Measurements from ENCODE around the gene RAB6B. TPM values are rescaled to one million over a fixed set of nuclear protein-coding genes. Genes with fewer than 3 reads are reported as not detected.

RAB6B gene
- total RNA-seq, 3 donors from 2014 or later = 1.8 to 3.9 (median 3.4) TPM

DNA sequence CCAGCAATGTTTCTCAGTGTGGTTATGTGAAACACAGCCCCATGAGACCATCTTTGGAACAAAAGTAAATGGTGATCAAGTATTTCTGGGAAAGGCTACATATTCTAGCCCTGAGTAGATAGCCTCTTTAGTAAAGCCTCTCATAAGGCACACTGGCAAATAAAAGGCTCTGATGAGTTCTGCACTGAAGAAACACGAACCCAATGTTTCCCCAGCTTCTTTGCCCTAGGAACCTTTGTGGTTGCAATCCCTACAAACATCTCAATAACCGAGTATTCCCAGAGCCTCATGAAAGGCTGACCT lies 41.8 kb downstream of the RAB6B start:
- Histone ChIP-seq H3K27me3 (no peaks in the 10 kb centered on the region), H3K36me3 (no peaks in the 10 kb centered on the region), H3K4me1 (no peaks in the 10 kb centered on the region), H3K27ac (no peak overlapping the region), H3K4me3 (no peak overlapping the region), H3K9me3 (no peaks in the 10 kb centered on the region)
- no peak for DNase-seq (ENCODE audit: low spot score in 2 of 2)
- intact Hi-C loops (cut with DNase I; ENCODE audit: low total_unique reads) = no loop called here
- no peak for TF ChIP-seq POLR2A (IDR thresholded peaks at IDR 0.05)
- no peak for TF ChIP-seq POLR2AphosphoS5 (IDR thresholded peaks at IDR 0.05)
- TF ChIP-seq, protein P1, sequence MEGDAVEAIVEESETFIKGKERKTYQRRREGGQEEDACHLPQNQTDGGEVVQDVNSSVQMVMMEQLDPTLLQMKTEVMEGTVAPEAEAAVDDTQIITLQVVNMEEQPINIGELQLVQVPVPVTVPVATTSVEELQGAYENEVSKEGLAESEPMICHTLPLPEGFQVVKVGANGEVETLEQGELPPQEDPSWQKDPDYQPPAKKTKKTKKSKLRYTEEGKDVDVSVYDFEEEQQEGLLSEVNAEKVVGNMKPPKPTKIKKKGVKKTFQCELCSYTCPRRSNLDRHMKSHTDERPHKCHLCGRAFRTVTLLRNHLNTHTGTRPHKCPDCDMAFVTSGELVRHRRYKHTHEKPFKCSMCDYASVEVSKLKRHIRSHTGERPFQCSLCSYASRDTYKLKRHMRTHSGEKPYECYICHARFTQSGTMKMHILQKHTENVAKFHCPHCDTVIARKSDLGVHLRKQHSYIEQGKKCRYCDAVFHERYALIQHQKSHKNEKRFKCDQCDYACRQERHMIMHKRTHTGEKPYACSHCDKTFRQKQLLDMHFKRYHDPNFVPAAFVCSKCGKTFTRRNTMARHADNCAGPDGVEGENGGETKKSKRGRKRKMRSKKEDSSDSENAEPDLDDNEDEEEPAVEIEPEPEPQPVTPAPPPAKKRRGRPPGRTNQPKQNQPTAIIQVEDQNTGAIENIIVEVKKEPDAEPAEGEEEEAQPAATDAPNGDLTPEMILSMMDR (IDR thresholded peaks at IDR 0.05) = no peak

DNA sequence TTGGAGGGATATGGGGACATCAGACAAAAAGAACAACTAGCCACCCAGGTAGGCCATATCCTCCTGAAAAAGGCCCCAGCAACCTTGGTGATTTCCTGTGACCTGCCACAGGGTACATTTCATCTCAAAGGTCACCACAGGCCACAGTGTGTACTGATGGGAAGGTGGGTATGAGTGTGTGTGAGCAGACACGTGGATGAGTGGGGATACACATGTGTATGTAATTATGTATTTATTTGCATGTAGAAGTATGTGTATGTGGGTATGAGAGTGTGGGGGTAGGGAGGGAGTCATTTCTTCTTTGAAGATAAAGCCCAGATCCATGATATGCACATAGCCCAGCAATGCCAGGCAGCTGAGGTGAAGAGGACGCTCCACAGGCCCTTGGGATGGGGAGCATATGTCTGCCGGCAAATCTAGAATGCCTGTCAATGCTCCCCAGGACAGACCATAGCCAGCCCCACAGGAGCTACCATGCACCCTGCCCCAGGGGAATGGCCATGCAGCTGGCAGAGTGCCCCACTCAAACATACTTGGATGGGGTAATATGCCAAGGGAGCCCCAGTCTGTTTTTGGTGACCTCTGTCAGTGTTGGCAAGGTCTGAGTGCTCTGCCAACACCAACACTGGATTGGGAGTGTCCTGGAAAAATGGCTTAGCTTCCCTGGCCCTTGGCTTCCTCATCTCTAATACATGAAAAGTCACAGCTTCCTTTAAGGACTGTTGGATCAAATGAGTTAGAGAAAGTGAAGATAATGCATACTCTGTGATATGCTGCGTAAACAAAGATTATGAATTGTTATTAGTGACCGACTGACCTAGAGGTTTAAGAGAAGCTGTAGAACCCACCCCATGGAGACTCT lies 42.4 kb downstream of the RAB6B start:
- DNase-seq (ENCODE audit: low spot score in 2 of 2) = no peak
- Histone ChIP-seq H3K36me3 (no peaks in the 10 kb centered on the region), H3K27ac (no peak overlapping the region), H3K4me3 (no peak overlapping the region), H3K27me3 (no peaks in the 10 kb centered on the region), H3K4me1 (no peaks in the 10 kb centered on the region), H3K9me3 (no peaks in the 10 kb centered on the region)
- intact Hi-C loops (cut with DNase I; ENCODE audit: low total_unique reads) = no loop called here
- no peak for TF ChIP-seq POLR2AphosphoS5 (IDR thresholded peaks at IDR 0.05)
- no peak for TF ChIP-seq POLR2A (IDR thresholded peaks at IDR 0.05)
- TF ChIP-seq, protein P1 (IDR thresholded peaks at IDR 0.05) = no peak

DNA sequence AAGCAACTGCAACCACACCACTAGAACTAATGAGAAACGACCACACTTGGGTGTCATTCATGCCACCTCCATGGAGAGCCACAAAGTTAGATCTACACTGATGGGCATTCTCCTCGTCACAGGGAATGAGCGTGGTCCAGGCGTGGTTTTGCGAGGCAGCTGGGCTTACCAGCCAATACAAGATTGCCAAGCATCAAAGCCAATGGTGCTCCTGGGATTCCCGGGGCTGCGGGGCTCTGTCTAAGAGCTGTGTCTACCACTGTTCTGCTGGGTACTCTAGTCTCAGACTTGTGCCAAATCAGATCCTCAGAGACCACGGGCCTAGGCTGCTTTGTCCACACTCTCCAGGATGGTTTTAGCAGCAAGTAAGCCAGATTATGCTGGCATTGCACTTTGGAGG lies 43.8 kb downstream of the RAB6B start:
- Histone ChIP-seq H3K4me1 (no peaks in the 10 kb centered on the region), H3K4me3 (no peak overlapping the region), H3K36me3 (no peaks in the 10 kb centered on the region), H3K9me3 (no peaks in the 10 kb centered on the region), H3K27ac (no peak overlapping the region), H3K27me3 (no peaks in the 10 kb centered on the region)
- intact Hi-C loops (cut with DNase I; ENCODE audit: low total_unique reads) = no loop called here
- TF ChIP-seq POLR2A (IDR thresholded peaks at IDR 0.05) (no peak), POLR2AphosphoS5 (IDR thresholded peaks at IDR 0.05) (no peak)
- TF ChIP-seq, protein P1 (IDR thresholded peaks at IDR 0.05) = no peak
- DNase-seq (ENCODE audit: low spot score in 2 of 2) = no peak

DNA sequence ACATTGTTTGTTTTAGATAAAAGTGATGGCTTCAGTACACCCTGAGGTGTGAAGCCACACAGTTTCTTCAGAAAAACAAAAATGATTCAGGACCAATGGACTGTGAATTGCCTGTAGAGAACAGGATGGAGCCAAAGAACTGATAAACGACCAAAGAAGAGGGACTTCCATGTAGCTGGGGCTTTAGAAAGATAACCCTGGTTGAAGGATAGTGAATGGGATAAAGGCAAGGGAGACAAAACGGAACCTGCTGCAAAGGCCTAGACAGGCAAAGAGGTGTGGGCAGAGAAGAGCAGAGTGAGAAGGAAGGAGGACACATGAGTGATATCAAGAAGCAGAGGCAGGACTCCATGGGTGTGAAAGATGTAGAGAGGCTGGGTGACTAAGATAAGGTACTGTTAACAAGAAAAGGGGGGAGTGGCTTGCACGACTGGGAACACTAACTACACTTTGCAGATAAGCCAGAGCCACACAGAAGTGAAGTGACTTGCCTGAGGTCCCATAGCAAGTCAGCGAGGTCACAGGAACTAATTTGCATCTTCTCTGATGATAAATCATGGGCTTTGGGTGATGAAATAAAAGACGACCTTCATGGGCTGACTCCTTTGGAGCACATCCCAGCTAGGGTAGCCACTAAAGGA lies 44.3 kb downstream of the RAB6B start:
- H3K36me3 ChIP-seq = no peaks in the 10 kb centered on the region
- no peak overlapping the region for H3K4me3 ChIP-seq
- no peak for DNase-seq (ENCODE audit: low spot score in 2 of 2)
- no peaks in the 10 kb centered on the region for H3K9me3 ChIP-seq
- no peak overlapping the region for H3K27ac ChIP-seq
- intact Hi-C loops (cut with DNase I; ENCODE audit: low total_unique reads) = no loop called here
- no peaks in the 10 kb centered on the region for H3K4me1 ChIP-seq
- no peak for TF ChIP-seq POLR2A (IDR thresholded peaks at IDR 0.05)
- TF ChIP-seq POLR2AphosphoS5 (IDR thresholded peaks at IDR 0.05) = no peak
- TF ChIP-seq, protein P1 (IDR thresholded peaks at IDR 0.05) = no peak
- H3K27me3 ChIP-seq = no peaks in the 10 kb centered on the region

DNA sequence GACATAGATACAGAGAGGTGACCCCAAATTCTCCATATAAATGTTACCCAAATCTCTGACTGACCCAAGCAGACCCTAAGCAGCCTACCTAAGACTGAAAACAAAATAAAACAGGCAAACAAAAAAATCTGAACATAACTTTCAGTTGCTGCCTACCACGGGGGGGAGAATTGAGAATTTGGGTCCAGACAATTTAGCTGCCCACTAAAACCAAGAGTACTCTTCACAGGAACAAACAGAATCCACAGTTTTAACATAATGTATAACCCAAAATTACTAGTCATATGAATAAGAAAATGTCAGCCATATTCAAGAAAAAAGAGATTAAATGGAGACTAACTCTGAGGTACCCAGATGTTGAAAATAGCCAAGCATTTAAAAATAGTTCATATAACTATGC lies 45.6 kb downstream of the RAB6B start:
- Histone ChIP-seq H3K4me3 (no peak overlapping the region), H3K36me3 (no peaks in the 10 kb centered on the region), H3K27me3 (no peaks in the 10 kb centered on the region), H3K27ac (no peak overlapping the region), H3K4me1 (no peaks in the 10 kb centered on the region), H3K9me3 (no peaks in the 10 kb centered on the region)
- TF ChIP-seq POLR2AphosphoS5 (IDR thresholded peaks at IDR 0.05) = no peak
- no peak for TF ChIP-seq POLR2A (IDR thresholded peaks at IDR 0.05)
- TF ChIP-seq, protein P1 (IDR thresholded peaks at IDR 0.05) = no peak
- intact Hi-C loops (cut with DNase I; ENCODE audit: low total_unique reads) = no loop called here
- no peak for DNase-seq (ENCODE audit: low spot score in 2 of 2)

Data from breast epithelium (tissue), 4 donors.